OCI-LY1 (cell line): Measurements from ENCODE around the gene CELSR1.

Experiments
- CTCF ChIP-seq: fragments of 200-600 bp; sonication (generic), shearing (Covaris generic); IDR thresholded peaks from 2 replicates; pipeline ENCODE4 v1.5.1; 2017; ENCODE audit warnings: mild to moderate bottlenecking, antibody characterized with exemption, low read length, moderate library complexity, mixed read lengths
- EZH2 ChIP-seq: fragments of 200-600 bp; sonication (generic), shearing (Covaris generic); IDR thresholded peaks from 2 replicates; pipeline ENCODE4 v1.8.0; 2017; ENCODE audit warnings: borderline replicate concordance, mixed run types, mild to moderate bottlenecking, antibody characterized with exemption, low read length, moderate library complexity, mixed read lengths

- TF ChIP-seq CTCF, result 0 out of 2 replicates have a peak, but pooled peaks have one; percentile 5
- no peak for TF ChIP-seq EZH2
Observed at GRCh38 chr22:46537946-46538813, 760 bp upstream of the CELSR1 start.
